Vagina (tissue), 2 donors: ENCODE data around the gene NFIA. TPM values are rescaled to one million over a fixed set of nuclear protein-coding genes. Genes with fewer than 3 reads are reported as not detected.
"Not testable (repeated sequence)": the region's sequence is repeated elsewhere in the genome, so short reads cannot be mapped to it uniquely, and the experiment has no call there.

Experiments used
- DNase-seq, 2 donors: peaks; one replicate each; pipeline ENCODE4 v3.0.0-alpha.2; 2017; ENCODE audit errors: extremely low spot score in 2 of 2
- H3K27ac ChIP-seq: fragments of 200-600 bp; sonication (generic); one replicate; pipeline ENCODE4 v1.5.1; 2019
- H3K27me3 ChIP-seq: fragments of 200-600 bp; sonication (generic); one replicate; pipeline ENCODE4 v1.5.1; 2019
- H3K36me3 ChIP-seq, 2 donors: fragments of 200-600 bp; sonication (generic); one replicate each; pipeline ENCODE4 v1.5.1; 2017 to 2019
- H3K4me1 ChIP-seq: fragments of 200-600 bp; sonication (generic); one replicate; pipeline ENCODE4 v1.5.1; 2019
- H3K4me3 ChIP-seq, 2 donors: fragments of 200-600 bp; sonication (generic); 1 replicate in 1 of 2; 2 replicates in 1 of 2; pipeline ENCODE4 v1.5.1; 2016 to 2019
- H3K9me3 ChIP-seq: fragments of 200-600 bp; sonication (generic); one replicate; pipeline ENCODE4 v1.5.1; 2019
- POLR2A ChIP-seq, 2 donors: fragments of 450-650 bp; IDR thresholded peaks; one replicate each; pipeline ENCODE4 v1.6.1; 2017; ENCODE audit warnings: antibody characterized with exemption in 2 of 2, mild to moderate bottlenecking in 2 of 2, moderate library complexity in 2 of 2
- POLR2AphosphoS5 ChIP-seq, 2 donors: sonication (generic); formaldehyde crosslinking; IDR thresholded peaks; one replicate each; pipeline ENCODE4 v1.9.0; 2017; ENCODE audit warnings: antibody characterized with exemption in 2 of 2, mild to moderate bottlenecking in 2 of 2, low read depth in 1 of 2; ENCODE audit not compliant: insufficient read depth in 1 of 2
- intact Hi-C: fragments of 100-400 bp; cut with DNase I; formaldehyde crosslinking; loops from one replicate; pipeline ENCODE4 v1.15.1; 2023
- total RNA-seq: library from RNA; depleted of rRNA; stranded (reverse); fragments of >200 nt; gene quantifications from one replicate; pipeline ENCODE4 v1.2.3, GENCODE V29; 2016
- TF ChIP-seq, protein P1 (sequence below), 3 experiments: fragments of 450-650 bp in 2 of 3; fragments of 200-600 bp in 1 of 3; sonication (generic) in 1 of 3; IDR thresholded peaks; one replicate each; pipeline ENCODE4 v1.5.1; 2017 to 2019; ENCODE audit warnings: antibody characterized with exemption in 3 of 3, mild to moderate bottlenecking in 2 of 3, moderate library complexity in 2 of 3

The NFIA gene
- total RNA-seq, 1 donor from 2014 or later: 59.2 TPM

DNA sequence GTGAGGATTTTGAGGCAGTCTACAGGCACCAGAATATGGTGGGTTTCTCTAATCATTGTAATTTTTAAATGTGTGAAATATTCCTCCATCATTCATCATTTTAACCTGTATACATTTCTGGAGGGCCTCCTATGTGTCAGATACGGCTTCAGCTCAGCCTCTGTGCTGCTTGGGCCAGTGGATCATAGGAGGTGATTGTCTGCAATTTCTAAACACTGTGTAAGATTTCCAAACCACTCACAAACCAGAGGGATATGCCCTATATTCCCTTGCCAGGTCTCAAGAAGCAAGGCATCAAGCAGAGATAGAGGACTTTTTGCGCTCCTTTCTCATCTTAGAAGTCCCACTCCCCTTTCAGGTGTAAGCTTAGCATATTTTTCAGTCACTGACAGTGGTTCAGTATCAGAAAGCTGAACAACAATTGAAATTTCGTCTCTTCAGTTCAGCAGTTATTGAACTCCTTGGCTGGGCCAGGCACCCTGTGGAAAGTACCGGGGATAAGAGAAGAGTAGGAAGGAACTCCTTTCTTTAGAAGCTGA lies 190.9 kb downstream of the NFIA start:
- no peaks in the 10 kb centered on the region for H3K27me3 ChIP-seq
- no peaks in the 10 kb centered on the region for H3K4me1 ChIP-seq
- H3K9me3 ChIP-seq: no peaks in the 10 kb centered on the region
- no peak for DNase-seq
- intact Hi-C loops: no loop called here
- H3K36me3 ChIP-seq: no peaks in the 10 kb centered on the region
- TF ChIP-seq, protein P1, sequence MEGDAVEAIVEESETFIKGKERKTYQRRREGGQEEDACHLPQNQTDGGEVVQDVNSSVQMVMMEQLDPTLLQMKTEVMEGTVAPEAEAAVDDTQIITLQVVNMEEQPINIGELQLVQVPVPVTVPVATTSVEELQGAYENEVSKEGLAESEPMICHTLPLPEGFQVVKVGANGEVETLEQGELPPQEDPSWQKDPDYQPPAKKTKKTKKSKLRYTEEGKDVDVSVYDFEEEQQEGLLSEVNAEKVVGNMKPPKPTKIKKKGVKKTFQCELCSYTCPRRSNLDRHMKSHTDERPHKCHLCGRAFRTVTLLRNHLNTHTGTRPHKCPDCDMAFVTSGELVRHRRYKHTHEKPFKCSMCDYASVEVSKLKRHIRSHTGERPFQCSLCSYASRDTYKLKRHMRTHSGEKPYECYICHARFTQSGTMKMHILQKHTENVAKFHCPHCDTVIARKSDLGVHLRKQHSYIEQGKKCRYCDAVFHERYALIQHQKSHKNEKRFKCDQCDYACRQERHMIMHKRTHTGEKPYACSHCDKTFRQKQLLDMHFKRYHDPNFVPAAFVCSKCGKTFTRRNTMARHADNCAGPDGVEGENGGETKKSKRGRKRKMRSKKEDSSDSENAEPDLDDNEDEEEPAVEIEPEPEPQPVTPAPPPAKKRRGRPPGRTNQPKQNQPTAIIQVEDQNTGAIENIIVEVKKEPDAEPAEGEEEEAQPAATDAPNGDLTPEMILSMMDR (IDR thresholded peaks at IDR 0.05): no peak
- no peak for TF ChIP-seq POLR2AphosphoS5 (IDR thresholded peaks at IDR 0.05; ENCODE audit: insufficient read depth in 1 of 2, low read depth in 1 of 2)
- no peak for TF ChIP-seq POLR2A (IDR thresholded peaks at IDR 0.05)
- no peak overlapping the region for H3K27ac ChIP-seq
- H3K4me3 ChIP-seq: no peak overlapping the region

DNA sequence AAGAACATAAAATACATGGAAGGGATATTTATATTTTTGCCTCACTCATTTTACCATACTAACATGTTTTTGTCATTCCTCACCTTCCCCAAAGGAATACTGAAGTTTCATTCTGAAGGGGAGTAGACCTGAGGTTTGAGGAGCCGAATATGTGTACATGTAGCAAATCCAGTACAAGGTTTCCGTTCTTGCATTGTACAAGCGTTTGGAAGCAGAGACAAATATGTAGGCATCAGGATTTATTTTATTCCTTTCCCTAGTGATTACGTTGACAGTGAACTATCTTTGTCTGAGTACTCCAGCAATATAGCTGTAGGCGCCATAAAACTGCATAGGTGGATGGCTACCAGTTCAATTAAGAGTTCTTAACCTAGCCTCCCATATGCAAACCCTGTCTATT lies 191.5 kb downstream of the NFIA start:
- Histone ChIP-seq H3K27me3 (no peaks in the 10 kb centered on the region), H3K36me3 (no peaks in the 10 kb centered on the region), H3K27ac (no peak overlapping the region), H3K9me3 (no peaks in the 10 kb centered on the region), H3K4me3 (no peak overlapping the region), H3K4me1 (no peaks in the 10 kb centered on the region)
- DNase-seq: no peak
- intact Hi-C loops: no loop called here
- TF ChIP-seq, protein P1 (IDR thresholded peaks at IDR 0.05): no peak
- TF ChIP-seq POLR2A (IDR thresholded peaks at IDR 0.05): no peak
- TF ChIP-seq POLR2AphosphoS5 (IDR thresholded peaks at IDR 0.05; ENCODE audit: insufficient read depth in 1 of 2, low read depth in 1 of 2): no peak

DNA sequence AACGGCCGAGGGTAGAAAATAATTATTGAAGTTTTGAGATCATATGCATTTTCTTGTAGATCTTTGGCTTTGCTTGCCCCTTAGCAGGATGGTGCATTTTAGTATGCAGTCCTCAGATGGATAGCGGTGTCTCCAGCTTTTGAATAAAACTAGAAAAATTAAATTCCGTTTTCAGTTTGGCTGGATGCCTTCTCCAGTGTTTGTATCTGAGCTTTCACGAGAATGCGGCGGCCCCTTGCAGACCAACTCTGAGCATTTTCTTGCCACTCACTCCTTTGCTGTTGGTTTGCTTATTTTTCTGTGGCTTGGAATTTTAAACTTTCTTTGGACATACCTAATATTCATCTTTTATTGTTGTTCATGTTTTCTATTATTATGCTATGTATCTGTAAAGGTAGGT lies 192.6 kb downstream of the NFIA start:
- intact Hi-C loops: no loop called here
- Histone ChIP-seq H3K27me3 (no peaks in the 10 kb centered on the region), H3K36me3 (no peaks in the 10 kb centered on the region), H3K4me1 (no peaks in the 10 kb centered on the region), H3K4me3 (no peak overlapping the region), H3K27ac (no peak overlapping the region), H3K9me3 (no peaks in the 10 kb centered on the region)
- TF ChIP-seq, protein P1 (IDR thresholded peaks at IDR 0.05): no peak
- TF ChIP-seq POLR2A (IDR thresholded peaks at IDR 0.05) (no peak), POLR2AphosphoS5 (IDR thresholded peaks at IDR 0.05; ENCODE audit: insufficient read depth in 1 of 2, low read depth in 1 of 2) (no peak)
- DNase-seq: no peak

DNA sequence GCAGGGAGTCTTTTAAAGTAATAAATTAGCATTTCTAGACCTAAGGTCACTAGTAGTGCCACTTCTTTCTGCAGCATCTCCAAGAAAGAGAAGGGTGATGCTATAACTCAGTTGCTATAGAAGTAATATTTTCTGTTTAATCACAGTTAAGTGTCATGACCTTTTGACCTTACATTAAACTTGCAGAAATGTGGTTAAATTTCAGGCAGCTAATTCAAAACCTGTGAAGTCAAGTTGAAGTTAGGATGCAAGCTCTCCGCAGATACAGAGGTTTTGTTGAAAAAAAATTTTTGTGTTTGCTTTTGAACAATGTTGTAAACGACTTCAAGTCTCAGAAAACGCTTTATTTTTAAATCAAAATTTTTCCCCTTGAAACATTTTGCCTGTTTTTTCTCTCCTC lies 193.9 kb downstream of the NFIA start:
- Histone ChIP-seq H3K27ac (no peak overlapping the region), H3K4me3 (no peak overlapping the region), H3K4me1 (no peaks in the 10 kb centered on the region), H3K27me3 (no peaks in the 10 kb centered on the region), H3K9me3 (no peaks in the 10 kb centered on the region), H3K36me3 (no peaks in the 10 kb centered on the region)
- intact Hi-C loops: no loop called here
- TF ChIP-seq, protein P1 (IDR thresholded peaks at IDR 0.05): no peak
- TF ChIP-seq POLR2AphosphoS5 (IDR thresholded peaks at IDR 0.05; ENCODE audit: insufficient read depth in 1 of 2, low read depth in 1 of 2): no peak
- no peak for TF ChIP-seq POLR2A (IDR thresholded peaks at IDR 0.05)
- no peak for DNase-seq

DNA sequence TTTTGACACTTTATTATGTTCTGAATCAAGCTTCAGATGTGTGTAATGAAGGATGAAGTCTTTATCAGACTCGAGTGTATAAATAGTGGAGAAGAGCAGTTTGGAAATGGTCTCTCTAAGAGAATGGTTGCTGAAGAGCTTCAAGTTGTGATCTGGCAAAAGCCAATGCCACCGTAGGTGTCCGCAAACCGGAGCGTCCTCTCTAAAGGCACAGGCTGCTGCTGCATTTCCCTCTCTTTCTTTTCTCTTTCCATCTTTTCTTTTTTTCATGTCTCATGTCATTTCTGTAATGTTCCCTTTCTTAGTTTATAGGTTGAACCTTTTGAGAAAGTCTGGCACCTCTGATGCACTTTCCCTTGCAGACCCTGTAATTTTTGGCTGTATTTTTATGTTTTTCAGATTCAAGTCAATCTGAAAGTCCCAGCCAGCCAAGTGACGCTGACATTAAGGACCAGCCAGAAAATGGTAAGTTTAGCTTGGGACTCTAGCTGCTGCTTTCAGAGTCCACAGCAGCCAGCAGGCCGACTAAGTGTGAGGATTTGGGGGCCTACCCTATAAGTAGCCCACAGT lies 194.8 kb downstream of the NFIA start:
- Histone ChIP-seq H3K4me1 (no peaks in the 10 kb centered on the region), H3K36me3 (no peaks in the 10 kb centered on the region), H3K27me3 (no peaks in the 10 kb centered on the region), H3K4me3 (no peak overlapping the region), H3K27ac (no peak overlapping the region), H3K9me3 (no peaks in the 10 kb centered on the region)
- no peak for DNase-seq
- TF ChIP-seq, protein P1 (IDR thresholded peaks at IDR 0.05): no peak
- TF ChIP-seq POLR2A (IDR thresholded peaks at IDR 0.05): no peak
- TF ChIP-seq POLR2AphosphoS5 (IDR thresholded peaks at IDR 0.05; ENCODE audit: insufficient read depth in 1 of 2, low read depth in 1 of 2): no peak
- intact Hi-C loops: no loop called here

DNA sequence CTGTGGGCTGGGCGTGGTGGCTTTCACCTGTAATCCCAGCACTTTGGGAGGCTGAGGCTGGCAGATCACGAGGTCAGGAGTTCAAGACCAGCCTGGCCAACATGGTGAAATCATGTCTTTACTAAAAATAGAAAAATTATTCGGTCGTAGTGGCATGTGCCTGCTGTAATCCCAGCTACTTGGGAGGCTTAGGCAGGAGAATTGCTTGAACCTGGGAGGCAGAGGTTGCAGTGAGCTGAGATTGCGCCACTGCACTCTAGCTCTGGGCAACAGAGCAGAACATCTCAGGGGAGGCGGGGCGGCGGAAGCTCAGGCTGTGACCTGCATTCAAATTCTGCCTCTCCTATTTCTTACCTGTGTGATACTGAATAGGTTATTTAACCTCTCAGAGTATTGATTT lies 196.1 kb downstream of the NFIA start:
- H3K27me3 ChIP-seq, intact Hi-C loops, H3K4me3 ChIP-seq, H3K4me1 ChIP-seq, DNase-seq, H3K27ac ChIP-seq, H3K36me3 ChIP-seq, H3K9me3 ChIP-seq: not testable (repeated sequence)
